Activated CD4-positive, alpha-beta T cell treated with anti-CD3 and anti-CD28 coated beads, Interleukin-2, amount 50 U/mL, for 48 hours (primary cell): Measurements from ENCODE around the gene CSTF3.
"Not testable (repeated sequence)": the region's sequence is repeated elsewhere in the genome, so short reads cannot be mapped to it uniquely, and the experiment has no call there.

ENCODE experiments used
- DNase-seq, 2 experiments: peaks; one replicate each; pipeline ENCODE4 v3.0.0-alpha.2; 2020

CSTF3 gene

GRCh38 chr11:33161120-33162005, at the start of gene CSTF3:
Gene CSTF3, minus strand, starts transcription at chr11:33161480. Its CDS starts 155 bp downstream, at chr11:33161325.
- peak; percentile 99 to 100 for DNase-seq

DNA sequence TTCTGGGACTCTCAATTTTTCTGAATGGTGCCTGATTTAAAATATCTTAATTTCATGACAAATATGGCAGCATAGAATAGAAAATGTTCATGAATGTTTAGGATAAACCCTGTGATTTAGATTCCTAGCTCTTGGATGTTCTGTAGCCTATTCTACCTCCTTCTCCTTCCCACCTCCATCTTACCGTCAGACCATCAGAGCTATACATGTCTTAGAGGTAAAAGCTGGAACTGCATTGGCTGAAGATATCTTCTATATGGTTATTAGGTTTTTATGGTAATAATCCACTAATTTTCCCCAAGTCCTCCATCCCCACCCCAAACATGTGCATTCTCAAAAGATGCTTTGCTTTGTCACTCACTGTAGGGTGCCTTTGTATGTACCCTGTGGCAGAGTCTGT, 46.9 kb upstream of the CSTF3 start:
- DNase-seq: no peak

DNA sequence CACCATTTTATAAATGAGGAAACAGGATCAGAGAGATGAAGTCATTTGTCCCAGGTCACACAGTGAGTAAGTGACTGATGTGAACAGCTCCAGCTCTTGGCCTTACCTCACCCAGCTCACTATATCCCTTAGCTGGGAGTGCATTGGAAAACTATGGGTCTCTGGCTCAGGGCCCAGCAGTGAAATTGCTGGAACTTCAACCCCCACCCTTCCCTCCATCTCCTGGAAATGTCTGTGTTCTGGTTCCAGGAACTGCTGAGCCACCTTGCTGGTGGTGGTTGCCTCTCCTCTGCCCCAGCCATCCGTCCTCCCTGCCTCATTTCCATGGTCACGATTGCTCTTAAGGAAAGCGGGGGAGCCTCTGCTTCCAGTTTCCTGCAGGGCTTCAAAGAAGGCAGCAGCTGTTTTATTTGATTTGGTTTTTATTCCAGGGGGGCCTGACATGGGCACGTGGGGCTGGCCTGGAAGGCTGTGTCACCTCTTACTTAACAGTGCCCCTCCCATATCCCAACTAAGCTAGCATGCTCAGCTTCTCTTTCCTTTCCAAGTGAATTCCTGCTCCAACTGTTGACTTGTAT, 46.2 kb upstream of the CSTF3 start:
- no peak for DNase-seq

DNA sequence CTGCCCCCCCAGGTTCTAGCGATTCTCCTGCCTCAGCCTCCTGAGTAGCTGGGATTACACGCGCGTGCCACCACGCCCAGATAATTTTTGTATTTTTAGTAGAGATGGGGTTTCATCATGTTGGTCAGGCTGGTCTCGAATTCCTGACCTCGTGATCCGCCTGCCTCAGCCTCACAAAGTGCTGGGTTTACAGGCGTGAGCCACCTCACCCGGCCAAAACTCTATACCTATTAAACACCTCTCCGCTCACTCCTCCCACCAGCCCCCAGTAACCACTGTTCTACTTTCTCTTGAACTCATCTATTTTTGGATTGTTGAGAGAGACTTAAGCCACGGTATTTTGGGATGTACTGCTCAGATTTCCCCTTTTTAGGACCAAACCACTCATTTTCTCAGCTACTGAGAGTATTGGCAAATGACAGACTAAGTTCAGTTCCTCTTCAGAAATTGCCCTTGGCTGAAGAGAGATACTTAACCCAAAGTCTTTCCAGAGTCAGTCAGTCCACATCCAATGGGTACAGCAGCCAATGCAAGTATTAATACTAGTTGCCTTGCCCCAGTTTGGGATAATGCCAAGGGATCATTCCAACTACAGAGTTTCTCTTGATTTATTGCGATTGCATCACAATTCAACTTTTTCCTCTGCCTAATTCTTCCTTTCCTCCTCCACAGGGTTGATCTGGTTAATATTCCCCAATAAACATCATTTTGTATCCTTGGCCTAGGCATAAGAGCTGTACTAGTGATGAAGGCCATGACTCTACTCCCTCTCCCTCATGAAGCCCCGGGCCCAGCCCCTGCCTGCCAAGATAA, 36.8 kb upstream of the CSTF3 start:
- no peak for DNase-seq

DNA sequence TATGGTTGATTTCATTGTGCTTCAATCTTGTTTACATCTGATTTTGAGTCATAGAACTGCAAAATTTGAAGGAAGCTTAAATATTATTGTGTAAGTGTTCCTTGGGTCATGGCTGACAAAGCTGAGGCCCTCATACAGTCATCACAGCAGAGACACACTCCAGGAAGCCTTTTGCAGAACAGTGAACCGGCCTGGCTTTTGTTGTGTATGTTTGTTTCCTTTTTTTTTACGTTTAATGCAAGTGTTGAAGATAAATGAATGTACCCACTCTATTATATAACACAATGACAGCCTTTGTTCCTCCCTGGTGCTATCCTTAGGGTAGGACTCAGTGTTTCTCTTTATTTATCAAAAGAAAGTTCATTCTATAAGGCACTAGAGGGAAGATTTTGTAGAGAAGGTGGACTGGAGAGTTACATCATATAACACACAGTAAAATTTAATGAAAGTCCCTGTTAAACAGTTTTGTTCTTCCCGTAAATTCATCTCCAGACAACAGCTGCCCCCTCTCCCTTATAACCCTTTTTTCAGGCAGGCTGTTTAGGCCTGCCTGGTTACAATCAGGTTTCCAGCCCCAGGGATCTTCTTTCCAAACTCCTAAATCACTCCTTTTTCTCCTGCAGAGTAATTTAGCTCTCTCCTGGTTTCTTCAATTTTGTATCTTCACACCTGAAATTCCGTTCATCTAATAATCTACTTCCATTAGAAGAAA, 34.3 kb upstream of the CSTF3 start:
- DNase-seq: no peak

- DNase-seq: no peak
Measured at GRCh38 chr11:33194455-33194854, 33.2 kb upstream of the CSTF3 start.

- DNase-seq: no peak
Measured at GRCh38 chr11:33191467-33191866, 30.2 kb upstream of the CSTF3 start.

DNA sequence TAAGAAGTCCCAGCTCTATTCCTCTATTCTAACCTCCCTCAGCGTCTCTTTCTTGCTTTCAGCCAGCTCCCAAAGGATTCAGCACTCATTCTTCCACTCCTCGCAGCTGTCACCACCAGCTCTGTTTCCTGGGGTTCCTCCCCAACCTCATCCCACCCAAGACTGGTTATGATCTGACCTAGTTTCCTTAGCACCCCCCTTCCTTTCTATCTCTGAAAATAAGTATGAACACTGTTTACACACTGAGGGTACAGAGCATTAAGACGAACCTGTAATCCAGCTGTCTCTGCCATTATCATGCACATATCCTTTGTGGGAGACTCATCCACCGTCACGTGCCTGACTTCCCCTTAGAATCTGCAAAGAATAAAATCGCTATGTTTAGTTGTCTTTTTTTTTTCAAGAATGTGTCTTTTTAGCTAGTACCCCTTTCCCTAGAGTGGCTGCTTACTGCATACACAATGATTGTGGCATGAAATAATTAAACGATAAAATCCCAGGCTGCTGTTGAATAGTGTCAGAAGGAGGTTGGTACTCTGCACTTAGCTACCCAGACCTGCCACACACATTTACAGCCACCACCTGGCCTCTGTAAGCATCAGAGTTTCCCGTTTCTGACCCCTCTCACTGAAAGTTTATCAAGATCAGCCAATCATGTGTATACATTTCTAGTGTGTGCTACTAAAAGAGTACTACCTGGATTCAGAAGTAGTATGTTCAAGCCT, 26.9 kb upstream of the CSTF3 start:
- no peak for DNase-seq

DNA sequence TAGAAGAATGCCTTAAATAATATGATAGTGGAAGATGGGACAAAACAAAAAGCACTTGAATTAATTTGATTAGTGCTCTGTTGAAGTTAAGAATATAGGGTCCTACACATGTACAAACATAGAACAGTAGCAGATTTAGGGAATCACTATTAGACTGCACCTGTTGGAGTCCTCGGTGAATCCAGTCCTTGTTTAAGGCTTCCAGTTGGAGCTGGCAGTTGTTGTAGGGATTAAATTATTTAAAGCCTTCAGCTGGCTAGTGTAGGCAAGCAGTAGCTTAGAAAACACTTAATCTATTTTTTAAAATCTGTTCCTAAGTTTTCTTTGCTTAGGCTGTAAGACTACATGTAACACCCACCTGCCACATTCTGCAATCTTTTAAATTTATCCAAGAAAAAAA, 24.5 kb upstream of the CSTF3 start:
- no peak for DNase-seq

DNA sequence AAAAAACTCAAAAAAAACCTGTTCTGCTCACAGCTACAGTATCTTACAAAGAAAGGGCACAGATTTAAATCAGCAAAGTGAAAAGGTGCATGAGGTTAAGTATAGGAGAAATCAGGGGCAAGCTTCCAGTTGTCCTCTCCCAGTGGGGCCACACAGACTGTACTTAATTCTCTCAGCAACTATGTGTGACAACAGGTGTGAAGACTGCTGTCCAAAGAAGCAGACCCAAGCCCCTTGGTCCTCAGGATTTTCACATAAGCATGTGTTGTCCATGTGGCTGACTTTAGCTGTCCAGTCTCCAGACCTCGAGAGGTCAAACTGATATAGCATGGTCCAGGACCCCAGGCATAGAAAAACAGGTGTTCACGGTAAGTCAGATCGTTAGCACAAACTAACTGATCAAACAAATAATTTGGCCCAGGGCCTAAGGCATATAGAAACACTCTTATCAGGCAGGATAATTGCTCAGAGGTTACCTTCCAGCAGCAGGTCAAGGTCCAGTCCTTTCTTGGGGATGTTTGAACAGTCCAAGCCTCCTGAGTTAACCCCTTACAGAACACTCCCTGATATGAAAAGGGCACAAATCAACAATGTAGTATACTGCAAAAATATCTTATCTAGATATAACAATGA, 21.1 kb upstream of the CSTF3 start:
- DNase-seq: no peak

DNA sequence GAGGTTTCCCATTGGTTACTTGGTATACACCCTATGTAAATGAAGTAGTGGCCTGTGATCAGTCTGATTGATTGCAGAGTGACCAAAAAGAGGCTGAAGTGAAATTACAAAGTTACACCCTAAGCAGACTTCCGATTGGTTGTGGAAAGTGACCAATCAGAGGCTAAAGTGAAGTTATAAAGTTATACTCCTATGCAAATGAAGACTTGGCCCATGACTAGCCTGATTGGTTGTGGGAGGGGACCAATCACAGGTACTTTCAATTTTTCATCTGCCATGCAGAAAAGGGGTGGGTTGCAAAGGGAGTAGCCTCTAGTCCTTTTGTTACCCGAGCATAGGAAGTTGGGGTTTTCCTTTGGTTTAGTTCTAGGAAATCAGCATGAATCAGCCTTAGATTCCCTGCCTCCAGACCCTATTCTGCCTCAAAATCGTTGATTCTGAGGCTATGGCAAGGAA, 18.1 kb upstream of the CSTF3 start:
- DNase-seq: no peak

- DNase-seq: no peak
Measured at GRCh38 chr11:33178443-33179180, 17.3 kb upstream of the CSTF3 start.

- DNase-seq: no peak
Measured at GRCh38 chr11:33177676-33178336, 16.5 kb upstream of the CSTF3 start.

GRCh38 chr11:33176760-33177159, 15.5 kb upstream of the CSTF3 start:
- DNase-seq: not testable (repeated sequence)

DNA sequence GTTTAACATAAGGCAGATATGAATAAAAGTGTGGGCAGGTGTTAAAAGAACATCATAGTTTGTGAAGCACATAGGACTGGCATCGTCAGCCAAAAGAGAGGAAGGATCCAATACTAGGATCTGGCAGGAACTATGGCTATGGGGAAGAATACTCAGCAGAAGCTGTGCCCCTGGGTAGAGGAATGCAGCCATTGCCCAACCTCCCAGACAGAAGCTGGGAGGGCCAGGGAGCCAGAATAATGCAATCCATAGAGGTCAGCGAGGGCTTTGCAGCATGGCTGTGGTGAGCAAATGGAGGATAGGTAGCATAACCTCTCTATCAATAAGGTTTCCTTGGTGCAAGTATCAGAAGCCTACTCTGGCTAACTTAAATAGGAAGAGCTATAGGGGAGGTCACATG, 11.7 kb upstream of the CSTF3 start:
- no peak for DNase-seq

DNA sequence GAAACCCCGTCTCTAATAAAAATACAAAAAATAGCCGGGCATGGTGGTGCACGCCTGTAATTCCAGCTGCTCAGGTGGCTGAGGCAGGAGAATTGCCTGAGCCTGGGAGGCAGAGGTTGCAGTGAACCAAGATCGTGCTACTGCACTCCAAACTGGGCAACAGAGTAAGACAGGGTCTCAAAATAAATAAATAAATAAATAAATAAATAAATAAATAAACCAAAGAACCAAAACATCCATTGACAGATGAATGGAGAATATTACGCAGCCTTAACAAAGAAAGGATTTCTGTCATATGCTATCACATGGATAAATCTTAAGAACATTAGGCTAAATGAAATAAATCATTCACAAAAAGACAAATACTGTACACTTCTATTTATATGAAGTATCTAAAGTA, 11.1 kb upstream of the CSTF3 start:
- DNase-seq: no peak

- no peak for DNase-seq
Measured at GRCh38 chr11:33171251-33171650, 10.0 kb upstream of the CSTF3 start.

DNA sequence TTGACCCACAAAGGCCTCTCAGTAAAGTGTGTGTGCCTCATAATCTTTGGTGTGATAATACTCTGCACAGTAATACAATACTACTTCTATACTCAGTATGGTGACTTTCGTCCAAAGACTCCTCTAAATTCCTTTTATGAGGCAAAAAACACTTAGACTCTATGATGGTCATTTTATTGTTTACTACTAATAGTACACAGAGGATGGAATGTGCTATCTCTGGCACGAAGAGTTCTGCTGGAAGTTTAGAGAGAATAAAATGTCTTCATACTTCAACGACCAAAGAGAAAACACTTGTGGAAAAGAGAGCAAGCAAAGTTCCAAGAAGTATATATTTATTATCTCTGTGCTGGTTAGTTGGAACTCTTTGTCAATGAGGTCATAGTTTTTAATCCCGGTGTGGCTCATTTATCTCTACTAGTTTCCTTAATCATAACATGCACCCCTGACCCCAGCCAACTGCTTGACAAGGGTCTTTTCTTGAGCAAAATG, 7.5 kb upstream of the CSTF3 start:
- no peak for DNase-seq

- no peak for DNase-seq
Measured at GRCh38 chr11:33162831-33163230, 1.6 kb upstream of the CSTF3 start.

DNA sequence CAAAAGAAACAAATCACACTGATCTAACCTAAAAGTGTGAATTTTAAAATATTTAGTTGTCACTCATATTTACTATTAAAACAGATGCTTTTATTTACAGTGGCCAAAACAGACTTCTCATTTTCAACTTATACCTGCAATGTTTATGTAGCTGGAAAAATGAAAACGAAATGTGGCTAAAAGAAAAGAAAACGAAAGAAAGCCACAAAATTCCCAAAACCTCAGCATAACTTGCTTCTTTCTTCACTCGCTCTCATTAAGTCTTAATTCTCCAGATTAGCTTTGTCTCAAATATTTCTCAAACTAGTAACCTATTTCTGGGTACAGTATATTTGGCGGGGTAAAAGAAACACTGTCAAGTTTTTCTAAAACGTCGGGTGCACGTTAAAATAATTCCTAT, 693 bp downstream of the CSTF3 start:
- no peak for DNase-seq
